ENCODE data around the gene POLRMT.

- TF ChIP-seq CTCF (IDR thresholded peaks at IDR 0.05) (no peak), POLR2A (IDR thresholded peaks at IDR 0.05) (no peak)
These were observed 43.2 kb upstream of the POLRMT start, which contains the start of gene FSTL3 for GRCh38 chr19:676339-677105.

Data from Peyer's patch (tissue), 4 donors.